Left forelimb (tissue), 1 donor: Measurements from ENCODE around the gene SGMS1.
"Not testable (repeated sequence)": the region's sequence is repeated elsewhere in the genome, so short reads cannot be mapped to it uniquely, and the experiment has no call there.

ENCODE experiments used
- DNase-seq: peaks from one replicate; pipeline ENCODE4 v3.0.0-alpha.2; 2018; ENCODE audit warnings: low spot score

Gene SGMS1

GRCh38 chr10:50508315-50509051, 115.3 kb downstream of the SGMS1 start:
- no peak for DNase-seq

GRCh38 chr10:50506861-50507573, 116.7 kb downstream of the SGMS1 start:
- DNase-seq = no peak

GRCh38 chr10:50504389-50504788, 119.4 kb downstream of the SGMS1 start:
- DNase-seq = no peak

- DNase-seq = no peak
These were observed 120.0 kb downstream of the SGMS1 start for GRCh38 chr10:50503661-50504320.

GRCh38 chr10:50503156-50503555, 120.6 kb downstream of the SGMS1 start:
- DNase-seq = not testable (repeated sequence)

- no peak for DNase-seq
These were observed 121.8 kb downstream of the SGMS1 start for GRCh38 chr10:50501924-50502452.

- no peak for DNase-seq
These were observed 122.3 kb downstream of the SGMS1 start for GRCh38 chr10:50501478-50501877.

GRCh38 chr10:50498465-50498864, 125.3 kb downstream of the SGMS1 start:
- DNase-seq = no peak

- no peak for DNase-seq
These were observed 126.0 kb downstream of the SGMS1 start for GRCh38 chr10:50497758-50498157.

GRCh38 chr10:50496228-50496627, 127.5 kb downstream of the SGMS1 start:
- DNase-seq = no peak

- DNase-seq = no peak
These were observed 133.5 kb downstream of the SGMS1 start for GRCh38 chr10:50490241-50490640.

- not testable (repeated sequence) for DNase-seq
These were observed 139.2 kb downstream of the SGMS1 start for GRCh38 chr10:50484550-50484949.

- no peak for DNase-seq
These were observed 143.4 kb downstream of the SGMS1 start for GRCh38 chr10:50480054-50481007.

- DNase-seq = no peak
These were observed 146.2 kb downstream of the SGMS1 start for GRCh38 chr10:50477287-50478203.

- DNase-seq = no peak
These were observed 150.0 kb downstream of the SGMS1 start for GRCh38 chr10:50473756-50474155.

- no peak for DNase-seq
These were observed 150.8 kb downstream of the SGMS1 start for GRCh38 chr10:50472914-50473313.

GRCh38 chr10:50471583-50471975, 152.2 kb downstream of the SGMS1 start:
- no peak for DNase-seq

- DNase-seq = no peak
These were observed 152.8 kb downstream of the SGMS1 start for GRCh38 chr10:50470798-50471582.

- no peak for DNase-seq
These were observed 153.4 kb downstream of the SGMS1 start for GRCh38 chr10:50470345-50470744.

GRCh38 chr10:50469778-50470193, 154.0 kb downstream of the SGMS1 start:
- DNase-seq = no peak
